Liver (tissue), 9 donors: ENCODE measurements around the gene ZRANB1. TPM values are rescaled to one million over a fixed set of nuclear protein-coding genes. Genes with fewer than 3 reads are reported as not detected.

Experiments used
- DNase-seq: peaks from one replicate; pipeline ENCODE4 v3.0.0-alpha.2; 2017; ENCODE audit warnings: low spot score
- H3K27ac ChIP-seq, 2 donors: one replicate each; pipeline ENCODE4 v1.7.0; 2013; ENCODE audit warnings: inconsistent platforms in 2 of 2, low read length in 2 of 2, control low read depth in 1 of 2, low read depth in 1 of 2, mild to moderate bottlenecking in 1 of 2
- H3K27me3 ChIP-seq, 4 donors: one replicate each; pipeline versions ENCODE4 v1.6.1 to v1.7.0; 2013; ENCODE audit warnings: low read length in 3 of 4, inconsistent platforms in 1 of 4, mild to moderate bottlenecking in 1 of 4, moderate library complexity in 1 of 4; ENCODE audit not compliant: control insufficient read depth in 4 of 4, insufficient read depth in 4 of 4
- H3K36me3 ChIP-seq, 4 donors: one replicate each; pipeline versions ENCODE4 v1.6.1 to v1.7.0; 2013; ENCODE audit warnings: low read length in 3 of 4, mild to moderate bottlenecking in 3 of 4, low read depth in 1 of 4, moderate library complexity in 1 of 4; ENCODE audit not compliant: control insufficient read depth in 4 of 4, insufficient read depth in 3 of 4
- H3K4me1 ChIP-seq, 4 donors: one replicate each; pipeline versions ENCODE4 v1.6.1 to v1.7.0; 2013; ENCODE audit warnings: low read length in 3 of 4, mild to moderate bottlenecking in 3 of 4, moderate library complexity in 1 of 4; ENCODE audit not compliant: control insufficient read depth in 4 of 4, insufficient read depth in 4 of 4
- H3K4me3 ChIP-seq, 3 donors: one replicate each; pipeline versions ENCODE4 v1.6.1 to v1.7.0; 2013; ENCODE audit warnings: low read length in 3 of 3, control low read depth in 1 of 3, low read depth in 1 of 3, mild to moderate bottlenecking in 1 of 3
- H3K9ac ChIP-seq, 2 donors: one replicate each; pipeline ENCODE4 v1.7.0; 2013; ENCODE audit warnings: low read length in 2 of 2, mild to moderate bottlenecking in 2 of 2, moderate library complexity in 2 of 2, control low read depth in 1 of 2, low read depth in 1 of 2
- H3K9me3 ChIP-seq, 4 donors: one replicate each; pipeline versions ENCODE4 v1.6.1 to v1.7.0; 2013; ENCODE audit warnings: low read length in 3 of 4; ENCODE audit not compliant: control insufficient read depth in 4 of 4
- ATF3 ChIP-seq: IDR thresholded peaks from 2 replicates; pipeline ENCODE4 v1.6.1; 2016; ENCODE audit warnings: antibody characterized with exemption
- FOXA2 ChIP-seq: IDR thresholded peaks from 2 replicates; pipeline ENCODE4 v1.6.1; 2016; ENCODE audit warnings: antibody characterized with exemption
- GABPA ChIP-seq, 2 donors: IDR thresholded peaks in 1 of 2; conservative IDR thresholded peaks in 1 of 2; 2 replicates each; pipeline ENCODE4 v1.6.1; 2016; ENCODE audit warnings: antibody characterized with exemption in 2 of 2, mild to moderate bottlenecking in 1 of 2, moderate library complexity in 1 of 2
- HNF4A ChIP-seq, 2 donors: conservative IDR thresholded peaks; 2 replicates each; pipeline ENCODE4 v1.6.1; 2016; ENCODE audit warnings: antibody characterized with exemption in 2 of 2, mild to moderate bottlenecking in 2 of 2
- HNF4G ChIP-seq: IDR thresholded peaks from 2 replicates; pipeline ENCODE4 v1.6.1; 2016; ENCODE audit warnings: antibody characterized with exemption
- MAX ChIP-seq: IDR thresholded peaks from 2 replicates; pipeline ENCODE4 v1.6.1; 2016; ENCODE audit warnings: antibody characterized with exemption
- NR2F2 ChIP-seq: IDR thresholded peaks from 2 replicates; pipeline ENCODE4 v1.6.1; 2016; ENCODE audit warnings: antibody characterized with exemption
- RAD21 ChIP-seq, 2 donors: IDR thresholded peaks; 2 replicates each; pipeline ENCODE4 v1.6.1; 2016; ENCODE audit warnings: antibody characterized with exemption in 2 of 2, mild to moderate bottlenecking in 2 of 2
- REST ChIP-seq: IDR thresholded peaks from 2 replicates; pipeline ENCODE4 v1.6.1; 2016; ENCODE audit warnings: antibody characterized with exemption, mild to moderate bottlenecking
- RXRA ChIP-seq, 2 donors: IDR thresholded peaks; 2 replicates each; pipeline ENCODE4 v1.6.1; 2017 to 2018; ENCODE audit warnings: antibody characterized with exemption in 2 of 2, mild to moderate bottlenecking in 1 of 2
- SP1 ChIP-seq: IDR thresholded peaks from 2 replicates; pipeline ENCODE4 v1.6.1; 2018; ENCODE audit warnings: antibody characterized with exemption, mild to moderate bottlenecking
- TAF1 ChIP-seq: conservative IDR thresholded peaks from 2 replicates; pipeline ENCODE4 v1.6.1; 2016; ENCODE audit warnings: antibody characterized with exemption, mild to moderate bottlenecking
- YY1 ChIP-seq: IDR thresholded peaks from 2 replicates; pipeline ENCODE4 v1.6.1; 2016; ENCODE audit warnings: antibody characterized with exemption, mild to moderate bottlenecking
- ZBTB33 ChIP-seq: IDR thresholded peaks from 2 replicates; pipeline ENCODE4 v1.6.1; 2016; ENCODE audit warnings: antibody characterized with exemption
- WGBS: extraction: QIAGEN DNeasy Blood & Tissue Kit; methylation state at CpG from one replicate; pipeline ENCODE4 v1.1.7; 2013; 5-methylcytosine and 5-hydroxymethylcytosine counted together
- polyA plus RNA-seq, 2 donors: library from polyadenylated mRNA; stranded (reverse) in 1 of 2; unstranded in 1 of 2; fragments of 200-250 nt in 1 of 2; fragments of >200 nt in 1 of 2; fragmentation: Nextera tagmentation in 1 of 2; extraction: Ambion mirVana in 1 of 2; gene quantifications; one replicate each; pipeline versions ENCODE4 v1.2.1 to v1.2.3, GENCODE V29; 2013 to 2015
- total RNA-seq, 2 donors: library from RNA; depleted of rRNA; stranded (reverse); fragments of >200 nt; gene quantifications; one replicate each; pipeline ENCODE4 v1.2.3, GENCODE V29; 2014
- TF ChIP-seq, protein P1 (sequence below): fragments of 150-350 bp; IDR thresholded peaks from 2 replicates; pipeline ENCODE4 v1.5.1; 2017; ENCODE audit warnings: improper control_type of control experiment, low read depth, low read length; ENCODE audit not compliant: missing input control
- donor health status: healthy.
- donor health status: healthy.
- donor health status: healthy.
- donor health status: healthy.
- donor health status: healthy.

Gene ZRANB1
- total and polyA plus RNA-seq, 4 donors = 6.2 to 32.5 (median 14.4) TPM

- WGBS = 52% methylated on average over 2 of the region's 2 CpGs
Observed at GRCh38 chr10:124946945-124947344, 5.0 kb downstream of the ZRANB1 start.

DNA sequence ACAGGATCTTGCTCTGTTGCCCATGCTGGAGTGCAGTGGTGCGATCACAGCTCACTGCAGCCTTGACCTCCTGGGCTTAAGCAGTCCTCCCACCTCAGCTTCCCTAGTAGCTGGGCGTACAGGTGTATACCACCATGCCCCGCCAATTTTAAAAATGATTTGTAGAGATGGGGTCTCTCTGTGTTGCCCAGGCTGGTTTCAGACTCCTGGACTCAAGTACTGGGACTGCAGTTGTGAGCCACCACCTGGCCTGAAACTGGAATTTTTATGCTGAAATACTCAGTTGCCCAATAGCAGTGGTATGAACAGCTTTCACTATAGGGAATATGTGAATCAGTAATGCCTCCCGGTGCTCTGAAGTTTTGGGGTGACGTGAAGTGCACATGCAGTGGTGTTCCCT, 7.6 kb downstream of the ZRANB1 start:
- no peak overlapping the region for H3K4me3 ChIP-seq
- TF ChIP-seq, protein P1, sequence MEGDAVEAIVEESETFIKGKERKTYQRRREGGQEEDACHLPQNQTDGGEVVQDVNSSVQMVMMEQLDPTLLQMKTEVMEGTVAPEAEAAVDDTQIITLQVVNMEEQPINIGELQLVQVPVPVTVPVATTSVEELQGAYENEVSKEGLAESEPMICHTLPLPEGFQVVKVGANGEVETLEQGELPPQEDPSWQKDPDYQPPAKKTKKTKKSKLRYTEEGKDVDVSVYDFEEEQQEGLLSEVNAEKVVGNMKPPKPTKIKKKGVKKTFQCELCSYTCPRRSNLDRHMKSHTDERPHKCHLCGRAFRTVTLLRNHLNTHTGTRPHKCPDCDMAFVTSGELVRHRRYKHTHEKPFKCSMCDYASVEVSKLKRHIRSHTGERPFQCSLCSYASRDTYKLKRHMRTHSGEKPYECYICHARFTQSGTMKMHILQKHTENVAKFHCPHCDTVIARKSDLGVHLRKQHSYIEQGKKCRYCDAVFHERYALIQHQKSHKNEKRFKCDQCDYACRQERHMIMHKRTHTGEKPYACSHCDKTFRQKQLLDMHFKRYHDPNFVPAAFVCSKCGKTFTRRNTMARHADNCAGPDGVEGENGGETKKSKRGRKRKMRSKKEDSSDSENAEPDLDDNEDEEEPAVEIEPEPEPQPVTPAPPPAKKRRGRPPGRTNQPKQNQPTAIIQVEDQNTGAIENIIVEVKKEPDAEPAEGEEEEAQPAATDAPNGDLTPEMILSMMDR = peak; percentile 16
- TF ChIP-seq YY1 (no peak), REST (no peak), TAF1 (no peak), RXRA (IDR thresholded peaks at IDR 0.05) (peak in 1 of 2 donors; percentile 44), HNF4A (conservative IDR thresholded peaks at IDR 0.05) (peak; percentile 87 to 94), RAD21 (IDR thresholded peaks at IDR 0.05) (peak; percentile 31 to 45), ATF3 (no peak), MAX (no peak), SP1 (peak; percentile 37), NR2F2 (no peak), HNF4G (no peak), GABPA (IDR thresholded peaks at IDR 0.05 in 1 of 2, conservative IDR thresholded peaks at IDR 0.05 in 1 of 2) (no peak), ZBTB33 (no peak)
- DNase-seq = no peak
- no peaks in the 10 kb centered on the region for H3K27me3 ChIP-seq
- H3K4me1 ChIP-seq = peaks cover 8 to 49% (median 33%) of the 10 kb centered on the region in 4 donors
- H3K9ac ChIP-seq = no peak overlapping the region
- H3K9me3 ChIP-seq = no peaks in the 10 kb centered on the region
- peaks cover 0 to 4% (median 0%) of the 10 kb centered on the region in 4 donors for H3K36me3 ChIP-seq
- H3K27ac ChIP-seq = no peak overlapping the region
- 82% methylated on average over 5 of the region's 5 CpGs for WGBS

More at GRCh38 chr10:124946945-124947344, 5.0 kb downstream of the ZRANB1 start:
- H3K36me3 ChIP-seq = peaks cover 0 to 4% (median 0%) of the 10 kb centered on the region in 4 donors
- peak overlapping the region in 1 of 2 donors; percentile 0 for H3K27ac ChIP-seq
- no peak overlapping the region for H3K4me3 ChIP-seq
- DNase-seq = no peak
- no peak for TF ChIP-seq GABPA (IDR thresholded peaks at IDR 0.05 in 1 of 2, conservative IDR thresholded peaks at IDR 0.05 in 1 of 2)
- TF ChIP-seq FOXA2 = peak; percentile 61
- peaks cover 17 to 55% (median 41%) of the 10 kb centered on the region in 4 donors for H3K4me1 ChIP-seq
- H3K9ac ChIP-seq = no peak overlapping the region
- no peaks in the 10 kb centered on the region for H3K27me3 ChIP-seq
- H3K9me3 ChIP-seq = no peaks in the 10 kb centered on the region
